IPS-20b (cell line): ENCODE measurements around the gene CPNE4.

Experiments
- H3K27ac ChIP-seq: one replicate; pipeline ENCODE4 v1.5.1; 2013; ENCODE audit warnings: low read length
- H3K27me3 ChIP-seq: 2 replicates; pipeline ENCODE4 v1.6.1; 2013; ENCODE audit warnings: mild to moderate bottlenecking, low read length, inconsistent platforms; ENCODE audit not compliant: insufficient read depth
- H3K36me3 ChIP-seq: 2 replicates; pipeline ENCODE4 v1.6.1; 2013; ENCODE audit warnings: low read depth, mild to moderate bottlenecking, inconsistent platforms, low read length, moderate library complexity; ENCODE audit not compliant: insufficient read depth
- H3K4me1 ChIP-seq: 2 replicates; pipeline ENCODE4 v1.6.1; 2013; ENCODE audit warnings: mild to moderate bottlenecking, control low read depth, inconsistent platforms, low read length, moderate library complexity; ENCODE audit not compliant: insufficient read depth
- H3K4me3 ChIP-seq: 2 replicates; pipeline ENCODE4 v1.5.1; 2013; ENCODE audit warnings: mild to moderate bottlenecking, low read length, inconsistent platforms
- H3K9ac ChIP-seq: 2 replicates; pipeline ENCODE4 v1.6.1; 2013; ENCODE audit warnings: low read depth, mild to moderate bottlenecking, inconsistent platforms, low read length, moderate library complexity
- H3K9me3 ChIP-seq: 2 replicates; pipeline ENCODE4 v1.6.1; 2013; ENCODE audit warnings: mild to moderate bottlenecking, low read depth, low read length, inconsistent platforms; ENCODE audit not compliant: insufficient read depth

CPNE4 gene

GRCh38 chr3:131591394-131592014, 443.3 kb downstream of the CPNE4 start:
- H3K4me3 ChIP-seq: no peak overlapping the region
- H3K4me1 ChIP-seq: no peaks in the 10 kb centered on the region
- H3K27ac ChIP-seq: no peak overlapping the region
- H3K36me3 ChIP-seq: no peaks in the 10 kb centered on the region
- no peak overlapping the region for H3K9ac ChIP-seq
- no peaks in the 10 kb centered on the region for H3K27me3 ChIP-seq
- H3K9me3 ChIP-seq: no peaks in the 10 kb centered on the region

GRCh38 chr3:131586277-131586676, 448.5 kb downstream of the CPNE4 start:
- Histone ChIP-seq H3K27ac (no peak overlapping the region), H3K4me1 (no peaks in the 10 kb centered on the region), H3K27me3 (no peaks in the 10 kb centered on the region), H3K9me3 (no peaks in the 10 kb centered on the region), H3K9ac (no peak overlapping the region), H3K36me3 (no peaks in the 10 kb centered on the region), H3K4me3 (no peak overlapping the region)

GRCh38 chr3:131582438-131582837, 452.4 kb downstream of the CPNE4 start:
- no peaks in the 10 kb centered on the region for H3K27me3 ChIP-seq
- no peak overlapping the region for H3K4me3 ChIP-seq
- H3K36me3 ChIP-seq: no peaks in the 10 kb centered on the region
- H3K9ac ChIP-seq: no peak overlapping the region
- H3K27ac ChIP-seq: no peak overlapping the region
- H3K4me1 ChIP-seq: no peaks in the 10 kb centered on the region
- no peaks in the 10 kb centered on the region for H3K9me3 ChIP-seq

GRCh38 chr3:131568460-131568859, 466.4 kb downstream of the CPNE4 start:
- peaks cover 14% of the 10 kb centered on the region; the same call in 1 of the 2 replicates for H3K4me1 ChIP-seq
- H3K27me3 ChIP-seq: no peaks in the 10 kb centered on the region
- H3K4me3 ChIP-seq: no peak overlapping the region; the same call in 1 of the 2 replicates
- H3K27ac ChIP-seq: no peak overlapping the region
- H3K36me3 ChIP-seq: no peaks in the 10 kb centered on the region
- H3K9ac ChIP-seq: no peak overlapping the region
- H3K9me3 ChIP-seq: no peaks in the 10 kb centered on the region

GRCh38 chr3:131564812-131565211, 470.0 kb downstream of the CPNE4 start:
- Histone ChIP-seq H3K4me1 (peaks cover 23% of the 10 kb centered on the region; the same call in 1 of the 2 replicates), H3K4me3 (no peak overlapping the region), H3K36me3 (no peaks in the 10 kb centered on the region), H3K27me3 (no peaks in the 10 kb centered on the region), H3K27ac (no peak overlapping the region), H3K9me3 (no peaks in the 10 kb centered on the region), H3K9ac (no peak overlapping the region)

- no peak overlapping the region for H3K4me3 ChIP-seq
- no peak overlapping the region for H3K9ac ChIP-seq
- H3K27me3 ChIP-seq: no peaks in the 10 kb centered on the region
- no peak overlapping the region for H3K27ac ChIP-seq
- H3K36me3 ChIP-seq: no peaks in the 10 kb centered on the region
- H3K4me1 ChIP-seq: peaks cover 9% of the 10 kb centered on the region; the same call in 1 of the 2 replicates
- no peaks in the 10 kb centered on the region for H3K9me3 ChIP-seq
Measured at GRCh38 chr3:131561511-131561910, 473.3 kb downstream of the CPNE4 start.

GRCh38 chr3:131560795-131561194, 474.0 kb downstream of the CPNE4 start:
- Histone ChIP-seq H3K4me3 (no peak overlapping the region), H3K9me3 (no peaks in the 10 kb centered on the region), H3K36me3 (no peaks in the 10 kb centered on the region), H3K4me1 (peaks cover 9% of the 10 kb centered on the region; the same call in 1 of the 2 replicates), H3K27ac (no peak overlapping the region), H3K9ac (no peak overlapping the region), H3K27me3 (no peaks in the 10 kb centered on the region)

GRCh38 chr3:131555456-131555855, 479.4 kb downstream of the CPNE4 start:
- no peaks in the 10 kb centered on the region for H3K27me3 ChIP-seq
- H3K9ac ChIP-seq: no peak overlapping the region
- H3K4me3 ChIP-seq: no peak overlapping the region
- H3K4me1 ChIP-seq: no peaks in the 10 kb centered on the region; the same call in 1 of the 2 replicates
- H3K9me3 ChIP-seq: no peaks in the 10 kb centered on the region
- no peak overlapping the region for H3K27ac ChIP-seq
- H3K36me3 ChIP-seq: no peaks in the 10 kb centered on the region

- H3K4me3 ChIP-seq: no peak overlapping the region
- H3K27me3 ChIP-seq: no peaks in the 10 kb centered on the region
- H3K9ac ChIP-seq: no peak overlapping the region
- H3K36me3 ChIP-seq: no peaks in the 10 kb centered on the region
- no peak overlapping the region for H3K27ac ChIP-seq
- no peaks in the 10 kb centered on the region for H3K9me3 ChIP-seq
- H3K4me1 ChIP-seq: no peaks in the 10 kb centered on the region; the same call in 1 of the 2 replicates
Measured at GRCh38 chr3:131553495-131554247, 481.1 kb downstream of the CPNE4 start.

GRCh38 chr3:131551761-131552160, 483.1 kb downstream of the CPNE4 start:
- Histone ChIP-seq H3K4me3 (no peak overlapping the region), H3K27ac (no peak overlapping the region), H3K9me3 (no peaks in the 10 kb centered on the region), H3K36me3 (no peaks in the 10 kb centered on the region), H3K27me3 (no peaks in the 10 kb centered on the region), H3K9ac (no peak overlapping the region), H3K4me1 (no peaks in the 10 kb centered on the region; the same call in 1 of the 2 replicates)

GRCh38 chr3:131550562-131551465, 484.0 kb downstream of the CPNE4 start:
- Histone ChIP-seq H3K4me3 (no peak overlapping the region), H3K27ac (no peak overlapping the region), H3K27me3 (no peaks in the 10 kb centered on the region), H3K36me3 (no peaks in the 10 kb centered on the region), H3K9ac (no peak overlapping the region), H3K4me1 (no peaks in the 10 kb centered on the region; the same call in 1 of the 2 replicates), H3K9me3 (no peaks in the 10 kb centered on the region)
